GM19397 (cell line): ENCODE results near the gene SOX5.

Experiments used
- ATAC-seq: cut with Tn5 transposase; IDR thresholded peaks from one replicate; pipeline ENCODE4 v1.9.1; 2021; ENCODE audit warnings: mild to moderate bottlenecking, moderate library complexity; ENCODE audit not compliant: unreplicated experiment

The SOX5 gene

DNA sequence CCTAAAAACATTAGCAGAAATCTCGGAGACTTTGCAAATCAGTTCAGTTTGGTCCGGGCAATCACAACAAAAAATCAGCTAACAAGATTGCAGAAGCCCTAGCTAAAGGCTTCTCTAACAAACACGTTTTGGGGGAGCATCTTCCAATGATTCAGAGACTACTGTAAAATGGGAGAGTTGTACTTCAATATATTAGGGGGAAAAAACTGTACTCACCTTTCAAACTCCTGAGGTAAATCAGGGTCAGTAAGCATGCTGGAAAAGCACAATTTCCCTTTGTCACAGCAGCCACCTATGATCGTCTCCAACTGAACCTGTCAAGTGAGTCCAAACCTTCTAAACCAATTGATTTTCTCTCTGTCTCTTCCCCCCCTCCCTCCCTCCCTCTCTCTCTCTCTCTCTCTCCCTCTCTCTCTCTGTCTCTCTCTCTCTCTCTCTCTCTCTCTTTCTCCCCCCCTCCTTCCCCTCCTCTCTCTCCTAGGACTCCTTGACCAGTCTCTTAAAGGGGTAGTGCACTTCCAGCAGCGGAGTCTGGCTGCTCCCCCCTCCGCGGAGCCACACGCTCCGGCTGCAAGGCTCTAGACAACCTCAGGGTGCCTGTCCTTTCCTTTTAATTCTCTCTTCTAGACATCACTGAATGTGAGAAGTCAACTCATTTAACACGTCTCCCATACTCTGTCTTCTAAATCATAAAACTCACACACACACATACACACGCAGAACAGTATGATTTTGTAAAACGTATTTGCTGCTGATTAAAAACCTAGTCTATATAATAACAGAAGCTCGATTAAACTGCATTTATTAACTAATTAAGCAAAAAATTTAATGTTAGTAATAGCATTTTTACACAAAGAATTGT lies at the start of gene SOX5:
TSS of gene SOX5 (minus strand) at position 323 of the 862 bp plus-strand sequence. CDS start at position 254, 69 bp downstream.
- no peak for ATAC-seq

DNA sequence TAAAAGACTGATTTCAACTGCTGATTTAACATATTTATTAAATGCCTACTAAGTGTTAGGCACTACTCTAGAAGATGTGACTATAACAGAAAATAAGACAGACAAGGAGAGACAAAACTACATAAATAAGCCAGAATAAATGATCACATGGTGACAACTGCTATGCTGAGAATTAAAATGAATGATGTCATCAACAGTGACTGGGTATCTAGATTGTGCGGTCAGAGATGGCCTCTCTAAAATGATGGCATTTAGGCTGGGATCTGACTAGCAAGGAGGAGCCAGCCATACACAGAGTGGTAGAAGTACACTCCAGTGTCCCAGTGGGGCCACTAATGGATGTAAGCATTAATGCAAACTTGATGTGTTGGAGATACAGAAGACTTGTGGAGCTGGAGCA lies 37.6 kb upstream of the SOX5 start:
- ATAC-seq = no peak

DNA sequence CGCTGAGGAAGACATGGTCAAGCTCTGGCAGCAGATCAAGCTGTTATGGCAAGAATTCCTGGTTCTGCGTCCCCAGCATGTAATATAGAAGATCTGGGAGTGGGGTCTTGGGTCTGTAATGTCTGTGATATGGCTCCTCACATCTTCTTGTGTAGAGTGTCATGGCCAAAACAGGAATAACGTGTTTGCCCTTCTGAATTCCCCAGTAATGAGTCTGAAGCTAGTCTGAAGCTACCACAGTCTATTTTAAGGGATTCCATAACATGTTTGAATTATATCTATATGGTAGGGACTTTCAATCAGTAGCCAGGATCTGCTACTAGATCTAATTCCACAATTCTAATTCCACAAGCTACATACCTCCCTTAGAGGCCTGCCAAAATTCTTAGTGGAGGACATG lies 31.4 kb upstream of the SOX5 start:
- ATAC-seq = no peak

DNA sequence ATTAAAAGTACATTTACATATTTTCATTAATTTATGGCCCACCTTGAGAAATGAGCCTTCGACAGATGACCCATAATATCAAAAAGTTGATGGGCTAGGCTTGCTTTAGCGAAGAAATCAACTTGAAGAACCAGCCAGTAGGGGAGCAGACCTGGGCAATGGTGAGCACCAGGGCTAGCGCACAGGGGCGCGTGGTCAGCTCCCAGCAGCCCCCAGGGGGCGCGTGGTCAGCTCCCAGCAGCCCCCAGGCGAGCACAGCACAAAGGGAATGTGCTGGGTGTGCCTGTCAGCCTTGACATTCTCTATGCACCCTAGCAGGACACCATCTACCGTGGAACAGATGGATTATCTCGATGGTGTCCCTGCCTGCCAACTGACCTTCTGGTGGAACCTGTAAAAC lies 15.3 kb upstream of the SOX5 start:
- ATAC-seq = no peak

- no peak for ATAC-seq
Measured at GRCh38 chr12:23959826-23960225, 10.4 kb upstream of the SOX5 start.

GRCh38 chr12:23954332-23954731 lies 4.9 kb upstream of the SOX5 start:
- ATAC-seq = no peak

- no peak for ATAC-seq
Measured at GRCh38 chr12:23952071-23952470, 2.6 kb upstream of the SOX5 start.

- no peak for ATAC-seq
Measured at GRCh38 chr12:23950775-23951451, 1.4 kb upstream of the SOX5 start.

GRCh38 chr12:23950210-23950774 lies 822 bp upstream of the SOX5 start:
- ATAC-seq = no peak

GRCh38 chr12:23948291-23948690 lies 1.2 kb downstream of the SOX5 start:
- no peak for ATAC-seq

- ATAC-seq = no peak
Measured at GRCh38 chr12:23947395-23947794, 2.1 kb downstream of the SOX5 start.

- no peak for ATAC-seq
Measured at GRCh38 chr12:23945249-23945648, 4.2 kb downstream of the SOX5 start.

GRCh38 chr12:23944067-23944466 lies 5.4 kb downstream of the SOX5 start:
- ATAC-seq = no peak

GRCh38 chr12:23942841-23943240 lies 6.6 kb downstream of the SOX5 start:
- ATAC-seq = no peak

DNA sequence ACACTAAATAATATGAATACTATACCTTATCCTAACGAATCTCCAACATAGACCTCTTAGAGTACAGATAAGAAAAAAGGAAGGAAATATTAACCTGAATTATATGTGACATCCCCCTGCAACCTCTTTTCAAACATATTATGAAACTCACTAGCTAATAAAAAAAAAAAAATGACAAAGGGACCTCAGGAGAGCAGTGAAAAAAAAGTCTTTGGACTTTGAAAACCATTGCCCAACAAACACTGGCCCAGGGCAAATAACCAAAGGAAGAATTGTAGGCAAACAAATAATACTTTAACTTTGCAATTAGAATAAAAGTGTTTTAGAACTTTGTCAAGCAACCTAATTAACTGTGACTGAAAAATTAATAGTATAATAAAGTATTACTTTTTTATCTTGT lies 7.7 kb downstream of the SOX5 start:
- no peak for ATAC-seq

- ATAC-seq = no peak
Measured at GRCh38 chr12:23938422-23938821, 11.0 kb downstream of the SOX5 start.

- no peak for ATAC-seq
Measured at GRCh38 chr12:23931176-23931575, 18.3 kb downstream of the SOX5 start.

DNA sequence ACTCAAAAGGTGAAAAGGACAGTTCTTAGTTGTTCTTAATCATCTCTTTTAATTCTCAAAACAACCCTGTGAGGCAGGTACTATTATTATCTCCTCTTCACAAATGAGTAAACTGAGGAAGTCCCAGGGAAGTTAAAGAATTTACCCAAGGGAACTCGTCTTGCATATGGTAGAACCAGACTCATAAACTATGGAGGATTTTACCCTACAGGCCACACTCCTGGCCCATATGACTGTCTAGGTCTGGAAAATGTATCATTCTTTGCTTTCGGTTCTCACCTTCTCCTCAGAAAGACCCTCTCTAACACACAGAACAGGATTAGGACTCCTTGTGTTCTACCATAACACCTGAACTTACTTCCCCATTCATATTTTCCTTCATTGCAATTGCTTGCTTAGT lies 18.9 kb downstream of the SOX5 start:
- ATAC-seq = no peak

DNA sequence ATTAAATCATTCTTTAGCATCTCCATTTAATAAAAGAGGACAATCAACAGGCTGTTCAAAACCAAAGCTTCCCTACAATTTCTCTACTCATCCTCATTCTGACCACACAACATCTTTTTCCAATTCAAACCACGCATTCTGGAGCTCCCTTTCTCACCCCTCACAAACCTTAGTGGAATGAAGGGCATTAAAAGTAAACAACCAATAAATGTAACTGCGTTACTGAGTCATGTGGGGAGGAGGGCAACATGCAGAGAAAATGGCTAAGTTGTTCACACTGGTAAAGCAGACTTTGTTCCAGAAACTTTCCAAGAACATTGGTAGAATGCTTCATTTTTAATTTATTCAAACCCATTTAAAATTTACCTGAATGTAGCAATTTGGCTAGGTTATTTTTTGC lies 19.6 kb downstream of the SOX5 start:
- ATAC-seq = no peak

DNA sequence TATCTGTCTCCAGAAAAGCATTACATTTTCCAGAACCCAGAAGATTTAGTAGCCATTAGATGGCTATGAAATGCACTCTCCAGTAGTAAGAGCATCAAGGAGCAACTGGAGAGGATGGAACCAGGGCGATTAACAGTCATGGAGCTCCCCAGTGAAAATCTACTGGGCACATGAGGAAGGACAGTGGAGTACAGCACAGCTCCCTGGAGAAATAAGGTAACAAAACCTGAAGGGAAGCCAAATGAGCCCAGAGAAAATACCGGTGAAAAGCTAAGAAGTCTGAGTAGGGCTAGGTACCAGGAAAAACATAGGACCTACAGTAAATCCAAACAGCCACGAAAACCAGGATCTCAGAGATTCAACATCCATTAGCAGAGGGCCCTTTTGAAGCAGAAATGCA lies 21.6 kb downstream of the SOX5 start:
- ATAC-seq = no peak

GRCh38 chr12:23921099-23921856 lies 28.2 kb downstream of the SOX5 start:
- no peak for ATAC-seq
